Mesodermal cell (in vitro differentiated cells): ENCODE results near the gene TMPRSS4.

Experiments used
- H3K27ac ChIP-seq: 2 replicates; pipeline ENCODE4 v1.7.0; 2013; ENCODE audit warnings: mild to moderate bottlenecking, low read depth, low read length, moderate library complexity; ENCODE audit not compliant: severe bottlenecking
- H3K36me3 ChIP-seq: 2 replicates; pipeline ENCODE4 v1.7.1; 2013; ENCODE audit warnings: mild to moderate bottlenecking, low read length, moderate library complexity; ENCODE audit not compliant: control insufficient read depth, insufficient read depth
- H3K4me1 ChIP-seq: one replicate; pipeline ENCODE4 v1.7.1; 2013; ENCODE audit warnings: mild to moderate bottlenecking, low read length; ENCODE audit not compliant: insufficient read depth, control insufficient read depth, poor library complexity, severe bottlenecking
- H3K4me3 ChIP-seq: 2 replicates; pipeline ENCODE4 v1.7.0; 2013; ENCODE audit warnings: low read length, control low read depth, mild to moderate bottlenecking; ENCODE audit not compliant: insufficient read depth, poor library complexity, severe bottlenecking; ENCODE audit errors: extremely low read depth
- H3K9me3 ChIP-seq: 2 replicates; pipeline ENCODE4 v1.7.1; 2013; ENCODE audit warnings: mild to moderate bottlenecking, low read length, moderate library complexity; ENCODE audit not compliant: control insufficient read depth
- WGBS, 2 experiments: methylation state at CpG; one replicate each; pipeline ENCODE4 v1.1.5; 2013; ENCODE audit warnings: missing lambda C conversion rate in 2 of 2; ENCODE audit not compliant: insufficient coverage in 2 of 2; 5-methylcytosine and 5-hydroxymethylcytosine counted together

TMPRSS4 gene

DNA sequence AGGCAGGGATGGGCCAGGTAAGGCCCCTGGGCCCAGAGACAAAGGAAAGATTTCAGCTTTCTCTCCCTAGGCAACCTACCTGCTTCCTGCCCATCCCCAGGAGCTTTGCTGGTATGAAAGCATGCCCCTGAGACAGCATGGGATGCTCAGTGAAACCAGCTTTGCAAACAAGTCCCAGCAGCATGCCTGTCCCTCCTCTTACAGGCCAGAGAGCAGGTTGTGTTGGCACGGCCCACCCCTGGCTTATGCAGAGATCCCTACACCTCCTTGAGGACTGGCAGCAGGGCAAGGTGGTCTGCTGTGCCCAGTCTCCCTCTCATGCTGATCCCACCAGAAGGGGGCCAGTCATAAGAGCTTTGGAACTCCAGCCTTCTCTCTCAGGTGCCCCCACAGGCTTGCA is 72.6 kb downstream of the TMPRSS4 start:
- Histone ChIP-seq H3K27ac (no peak overlapping the region), H3K4me1 (no peaks in the 10 kb centered on the region), H3K4me3 (no peak overlapping the region), H3K36me3 (no peaks in the 10 kb centered on the region), H3K9me3 (no peaks in the 10 kb centered on the region)
- WGBS, 2 experiments, result 75% methylated on average over 1 of the region's 1 CpG; no CpG with 5 or more reads in 1 of the 2 experiments

- Histone ChIP-seq H3K4me1 (no peaks in the 10 kb centered on the region), H3K27ac (no peak overlapping the region), H3K9me3 (no peaks in the 10 kb centered on the region), H3K36me3 (no peaks in the 10 kb centered on the region), H3K4me3 (no peak overlapping the region)
- WGBS, 2 experiments, result 63 to 100% methylated on average over 1 to 3 of the region's 5 CpGs
Measured at GRCh38 chr11:118151431-118151830, 74.6 kb downstream of the TMPRSS4 start.

- 9 to 13% methylated on average over 11 of the region's 16 CpGs for WGBS, 2 experiments
Measured at GRCh38 chr11:118152020-118152551, 75.2 kb downstream of the TMPRSS4 start.

GRCh38 chr11:118152552-118153471 is 75.9 kb downstream of the TMPRSS4 start, which contains the start of gene SCN4B:
Gene SCN4B, minus strand, starts transcription at chr11:118152823. Its CDS starts 150 bp downstream, at chr11:118152673.
- H3K4me1 ChIP-seq, result peaks cover 3% of the 10 kb centered on the region
- H3K4me3 ChIP-seq, result peak within 1 kb of the TSS; percentile 53
- H3K27ac ChIP-seq, result no peak within 1 kb of the TSS
- WGBS, 2 experiments, result 0% methylated on average over 57 to 79 of the region's 88 CpGs
- H3K9me3 ChIP-seq, result no peaks in the 10 kb centered on the region
- H3K36me3 ChIP-seq, result no peaks in the 10 kb centered on the region

More at GRCh38 chr11:118152020-118152551, 75.2 kb downstream of the TMPRSS4 start:
- Histone ChIP-seq H3K4me3 (peak overlapping the region; percentile 53), H3K36me3 (no peaks in the 10 kb centered on the region), H3K4me1 (peaks cover 3% of the 10 kb centered on the region), H3K27ac (no peak overlapping the region), H3K9me3 (no peaks in the 10 kb centered on the region)

GRCh38 chr11:118153516-118153915 is 76.6 kb downstream of the TMPRSS4 start:
- Histone ChIP-seq H3K9me3 (no peaks in the 10 kb centered on the region), H3K27ac (no peak overlapping the region), H3K36me3 (no peaks in the 10 kb centered on the region), H3K4me3 (peak overlapping the region; percentile 53), H3K4me1 (peaks cover 3% of the 10 kb centered on the region)
- WGBS, 2 experiments, result 2 to 6% methylated on average over 6 to 7 of the region's 16 CpGs

GRCh38 chr11:118153976-118154375 is 77.1 kb downstream of the TMPRSS4 start:
- 67 to 76% methylated on average over 6 to 11 of the region's 11 CpGs for WGBS, 2 experiments
- Histone ChIP-seq H3K36me3 (no peaks in the 10 kb centered on the region), H3K9me3 (no peaks in the 10 kb centered on the region)

DNA sequence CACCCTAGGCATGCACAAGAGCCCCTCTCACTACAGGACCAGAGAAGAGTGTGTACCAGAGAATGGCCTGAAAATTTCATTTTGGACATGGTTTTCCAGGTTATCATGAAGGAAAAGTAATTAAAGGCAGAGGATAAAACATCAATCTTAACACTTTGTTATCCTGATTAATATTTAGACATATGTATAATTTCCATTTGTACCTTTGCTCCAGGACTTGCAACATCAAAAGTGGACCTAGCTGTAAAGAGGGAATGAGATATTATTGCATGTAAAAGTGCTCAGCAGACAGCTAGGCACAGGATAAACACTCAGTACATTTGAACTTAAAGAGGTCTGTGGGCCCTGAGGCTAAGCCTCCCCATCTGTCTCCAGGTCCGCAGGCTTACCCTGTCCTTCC is 77.8 kb downstream of the TMPRSS4 start:
- Histone ChIP-seq H3K27ac (no peak overlapping the region), H3K9me3 (no peaks in the 10 kb centered on the region), H3K36me3 (no peaks in the 10 kb centered on the region), H3K4me3 (no peak overlapping the region), H3K4me1 (peaks cover 3% of the 10 kb centered on the region)
- no CpG with 5 or more reads among the region's 1 CpG for WGBS, 2 experiments

More at GRCh38 chr11:118153976-118154375, 77.1 kb downstream of the TMPRSS4 start:
- Histone ChIP-seq H3K4me1 (peaks cover 3% of the 10 kb centered on the region), H3K4me3 (no peak overlapping the region), H3K27ac (no peak overlapping the region)

DNA sequence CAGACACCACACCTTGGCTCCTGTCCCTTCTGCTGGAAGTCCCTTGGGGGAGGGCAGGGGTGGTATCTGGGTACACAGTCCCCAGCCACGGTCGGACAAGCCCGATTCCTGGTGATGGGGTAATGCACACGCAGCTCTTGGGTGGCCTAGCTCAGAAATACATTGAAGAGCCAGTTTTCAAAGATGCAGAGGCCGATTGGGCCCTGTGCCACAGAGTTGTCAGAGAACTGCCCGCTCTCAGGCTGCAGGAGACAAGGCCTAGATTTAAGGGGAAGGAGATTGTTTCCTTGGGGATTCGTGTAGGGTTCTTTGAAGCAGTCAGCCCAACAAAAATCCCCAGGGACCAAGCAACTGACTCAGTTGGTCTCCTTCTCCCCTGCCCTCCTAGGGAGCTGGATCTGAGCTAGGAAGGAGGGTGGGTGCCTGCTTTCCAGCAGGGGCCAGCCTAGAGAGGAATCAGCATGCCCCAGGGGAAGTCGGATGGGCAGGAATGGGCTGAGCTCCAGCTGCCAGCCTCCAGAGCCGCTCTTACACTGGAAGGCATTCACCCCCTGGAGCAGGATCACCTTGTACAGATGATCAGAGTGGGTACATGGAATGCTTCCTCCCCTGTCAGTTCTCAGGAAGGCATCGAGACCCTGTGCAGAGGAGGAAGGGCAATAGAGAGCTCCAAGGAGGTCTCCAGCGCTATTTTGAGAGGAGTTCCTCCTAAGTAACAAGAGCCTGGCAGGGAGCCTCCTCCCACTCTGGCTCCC is 79.1 kb downstream of the TMPRSS4 start:
- Histone ChIP-seq H3K36me3 (no peaks in the 10 kb centered on the region), H3K4me3 (no peak overlapping the region), H3K27ac (no peak overlapping the region), H3K4me1 (peaks cover 3% of the 10 kb centered on the region), H3K9me3 (no peaks in the 10 kb centered on the region)
- WGBS, 2 experiments, result 39 to 45% methylated on average over 9 to 10 of the region's 11 CpGs

DNA sequence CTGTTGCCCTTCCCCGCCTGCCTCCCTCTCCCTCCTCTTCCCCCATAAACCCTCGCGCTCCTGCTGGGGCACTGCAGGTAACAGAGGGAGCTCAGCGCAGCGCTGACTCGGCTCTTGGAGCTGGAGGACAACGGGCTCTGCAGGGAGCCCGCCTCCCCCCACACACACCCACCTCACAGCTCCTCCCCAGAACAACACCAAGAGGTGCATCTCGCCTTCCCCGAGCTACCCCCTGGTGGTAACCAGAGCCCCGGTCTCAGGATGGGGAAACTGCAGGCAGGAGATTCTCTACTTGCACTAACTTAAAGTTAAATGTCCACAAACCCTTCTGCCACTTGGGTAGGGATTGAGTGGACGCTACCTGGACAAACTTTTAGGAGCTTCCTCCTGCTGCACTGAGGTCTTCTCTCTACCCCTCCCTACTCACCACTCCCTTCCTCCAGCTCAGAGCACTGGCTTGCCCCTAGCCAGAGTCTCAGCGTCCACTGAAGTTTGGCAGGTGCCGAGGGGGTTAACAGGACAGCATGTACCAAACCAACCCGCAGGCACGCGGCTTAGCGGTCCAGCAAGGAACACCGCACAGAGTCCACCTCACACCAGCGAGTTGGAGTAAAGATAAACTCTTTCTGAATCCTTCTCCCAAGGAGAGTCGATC is 79.8 kb downstream of the TMPRSS4 start:
- H3K36me3 ChIP-seq, result no peaks in the 10 kb centered on the region
- WGBS, 2 experiments, result 4 to 6% methylated on average over 9 of the region's 21 CpGs
- no peak overlapping the region for H3K4me3 ChIP-seq
- no peak overlapping the region for H3K27ac ChIP-seq
- no peaks in the 10 kb centered on the region for H3K9me3 ChIP-seq
- H3K4me1 ChIP-seq, result peaks cover 3% of the 10 kb centered on the region

DNA sequence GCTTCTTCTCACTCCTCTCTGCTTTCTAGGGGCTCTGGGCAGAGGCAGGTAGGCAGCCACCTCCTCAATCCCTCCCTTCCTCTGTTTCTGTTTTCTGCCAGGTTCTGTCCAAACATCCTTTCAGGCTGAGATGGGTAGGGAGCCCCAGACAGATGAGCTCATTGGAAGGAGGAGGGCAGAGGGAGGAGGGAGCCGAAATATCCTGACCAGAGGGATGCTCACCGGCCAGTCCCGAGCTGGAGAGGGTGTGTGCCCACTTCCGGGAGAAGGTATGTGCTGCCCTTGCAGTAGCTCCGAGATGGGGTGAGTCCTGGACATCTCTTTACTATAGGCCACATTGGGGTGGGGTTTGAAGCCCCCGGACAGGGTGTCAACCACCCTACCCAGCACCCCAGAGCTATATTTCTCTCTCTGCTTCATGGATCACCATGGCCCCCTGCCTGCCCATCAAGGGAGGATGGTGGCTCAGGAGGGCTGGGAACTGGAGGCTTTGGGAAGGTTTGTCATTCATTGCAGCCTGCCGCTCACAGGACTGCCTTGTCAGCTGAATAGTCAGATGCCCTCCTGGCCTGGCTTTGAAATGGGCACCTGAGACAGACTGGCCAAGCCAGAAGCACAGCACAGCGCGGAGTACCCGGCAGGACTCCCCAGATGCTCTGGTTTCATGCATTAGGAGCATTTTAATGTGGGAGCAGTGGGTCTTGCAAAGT is 80.5 kb downstream of the TMPRSS4 start:
- H3K27ac ChIP-seq, result no peak overlapping the region
- H3K9me3 ChIP-seq, result no peaks in the 10 kb centered on the region
- H3K4me1 ChIP-seq, result peaks cover 3% of the 10 kb centered on the region
- WGBS, 2 experiments, result 25% methylated on average over 4 to 8 of the region's 10 CpGs
- no peaks in the 10 kb centered on the region for H3K36me3 ChIP-seq
- H3K4me3 ChIP-seq, result no peak overlapping the region
